Activated T-cell treated with anti-CD3 and anti-CD28 coated beads, Interleukin-2, amount 50 U/mL, for 48 hours (primary cell): ENCODE measurements around the gene AFAP1L1.

ENCODE experiments used
- DNase-seq, 2 experiments: peaks; one replicate each; pipeline ENCODE4 v3.0.0-alpha.2; 2020

The AFAP1L1 gene

DNA sequence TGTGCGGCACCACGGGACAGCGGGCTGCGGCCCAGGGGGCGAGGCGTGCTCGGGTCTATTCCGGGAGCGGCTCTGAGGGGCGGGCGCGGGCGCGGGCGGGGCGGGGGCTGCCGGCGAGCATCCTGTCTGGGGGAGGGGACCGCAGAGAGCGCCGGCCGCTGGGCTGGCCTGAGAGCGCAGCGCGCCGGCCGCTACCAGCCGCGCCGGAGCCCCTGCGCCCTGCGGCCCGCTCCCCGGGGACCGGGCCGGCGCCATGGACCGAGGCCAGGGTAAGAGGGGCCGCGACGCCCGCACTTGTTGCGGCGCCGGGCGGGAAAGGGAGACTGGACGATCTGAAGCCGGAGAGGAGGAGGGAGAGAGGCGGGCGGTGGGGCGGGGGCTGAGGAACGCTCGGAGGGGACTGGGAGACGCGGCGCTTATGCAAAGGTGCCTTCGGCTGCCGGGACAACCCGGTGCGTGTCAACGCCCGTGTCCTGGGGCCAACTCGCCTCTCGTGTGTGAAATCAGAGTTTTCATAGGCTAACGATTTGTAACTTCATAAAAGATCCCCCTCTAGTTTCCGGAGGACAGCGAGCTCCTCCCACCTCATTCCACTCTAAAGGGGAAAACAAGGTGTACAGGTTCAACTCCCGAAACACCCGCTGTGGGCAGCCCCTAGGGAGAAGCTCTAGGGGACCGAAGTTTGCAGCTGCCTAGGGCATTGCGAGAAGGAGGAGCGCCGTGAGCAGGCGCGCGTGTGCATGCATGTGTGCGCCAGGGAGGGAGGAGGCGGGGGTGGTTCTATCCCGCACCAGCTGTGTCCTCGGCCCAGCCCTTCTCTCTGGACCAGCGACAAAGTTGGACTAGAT lies at the start of gene AFAP1L1:
Gene AFAP1L1 (plus strand): TSS at position 144 of the 848 bp plus-strand sequence. CDS start 110 bp downstream, at position 254.
- peak; percentile 44 to 48 for DNase-seq

DNA sequence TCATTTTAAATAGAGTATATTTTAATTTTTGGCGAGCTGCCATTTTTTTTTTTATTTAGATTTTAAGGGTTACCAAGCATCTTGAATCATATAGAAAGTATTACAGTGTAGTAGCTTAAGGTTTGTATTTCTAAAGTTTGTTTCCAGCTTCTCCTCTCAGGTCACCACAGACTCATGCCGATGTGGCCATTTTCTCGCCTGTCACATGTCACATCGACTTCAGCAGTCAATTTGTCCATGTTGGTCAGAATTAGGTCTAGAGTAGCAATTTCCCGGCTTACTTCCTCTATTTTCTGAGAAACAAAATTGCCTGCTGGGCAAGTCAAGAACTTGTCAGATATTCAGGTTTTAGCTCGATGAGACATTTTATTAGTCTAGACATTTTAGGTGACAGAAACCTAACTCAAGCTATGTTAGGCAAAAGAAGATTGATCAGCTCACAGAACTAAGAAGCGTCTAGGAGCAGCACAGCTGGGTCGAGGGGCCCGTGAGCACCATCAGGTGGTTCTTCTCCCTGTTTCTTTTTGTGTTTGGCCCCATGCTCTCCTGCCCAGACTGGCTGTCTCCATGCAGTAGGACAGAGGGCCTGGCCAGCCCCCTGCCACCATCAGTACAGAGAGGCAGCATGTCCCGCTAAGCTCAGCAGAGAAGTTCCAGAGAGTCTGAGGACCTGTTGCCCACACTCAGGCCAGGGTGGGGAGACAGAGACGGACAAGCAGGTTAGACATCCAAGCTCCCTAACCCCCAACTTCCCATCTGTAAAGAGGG lies 48.4 kb upstream of the AFAP1L1 start:
- no peak for DNase-seq

DNA sequence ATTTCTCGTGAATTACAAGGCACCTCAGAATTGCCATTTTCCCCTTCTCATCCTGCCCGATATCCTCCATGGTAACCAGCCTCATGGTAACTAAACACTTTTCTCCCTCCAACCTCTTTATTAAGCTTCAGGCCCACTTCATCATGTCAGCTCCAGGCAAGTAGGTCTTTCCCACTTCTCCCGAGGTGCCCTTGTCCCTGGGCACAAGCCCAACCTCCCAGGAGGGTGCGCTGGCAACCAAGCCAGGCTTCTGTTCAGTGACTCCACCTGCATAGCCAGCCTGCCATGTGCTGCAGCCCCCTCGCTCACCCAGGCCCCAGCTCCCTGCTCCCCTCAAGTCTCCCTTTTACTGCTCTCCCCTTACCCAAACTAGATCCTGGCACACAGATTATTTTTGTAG lies 47.4 kb upstream of the AFAP1L1 start:
- no peak for DNase-seq

DNA sequence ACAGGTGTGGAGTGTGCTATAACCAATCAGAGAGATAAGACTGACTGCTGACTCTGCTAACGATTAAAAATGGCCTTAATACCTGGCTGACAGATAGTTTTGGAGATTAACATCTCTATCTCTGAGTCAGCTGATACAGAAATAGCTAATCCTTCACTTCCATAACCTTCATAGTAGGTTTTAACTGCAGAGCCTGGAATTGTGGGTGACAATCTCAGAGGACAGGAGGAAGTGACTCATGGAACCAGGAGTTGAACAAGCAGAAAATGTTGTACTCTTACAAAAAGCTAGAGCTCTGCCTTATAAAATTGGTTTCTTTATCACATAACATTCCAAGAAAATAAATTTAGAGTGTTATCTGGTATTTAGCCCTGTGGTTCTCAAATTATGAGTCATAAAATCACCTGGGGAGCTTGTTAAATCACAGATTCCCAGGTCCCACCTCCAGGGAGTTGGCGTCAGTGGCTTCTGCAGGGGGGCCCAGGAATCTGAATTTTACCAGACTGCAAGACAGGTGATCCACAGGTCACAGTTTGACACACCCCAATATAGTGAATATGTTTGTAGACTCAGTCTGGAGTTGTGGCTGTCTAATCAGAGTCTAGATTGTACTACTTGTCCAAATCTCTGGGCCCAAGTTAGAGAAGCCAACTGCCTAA lies 44.4 kb upstream of the AFAP1L1 start:
- DNase-seq, result no peak

DNA sequence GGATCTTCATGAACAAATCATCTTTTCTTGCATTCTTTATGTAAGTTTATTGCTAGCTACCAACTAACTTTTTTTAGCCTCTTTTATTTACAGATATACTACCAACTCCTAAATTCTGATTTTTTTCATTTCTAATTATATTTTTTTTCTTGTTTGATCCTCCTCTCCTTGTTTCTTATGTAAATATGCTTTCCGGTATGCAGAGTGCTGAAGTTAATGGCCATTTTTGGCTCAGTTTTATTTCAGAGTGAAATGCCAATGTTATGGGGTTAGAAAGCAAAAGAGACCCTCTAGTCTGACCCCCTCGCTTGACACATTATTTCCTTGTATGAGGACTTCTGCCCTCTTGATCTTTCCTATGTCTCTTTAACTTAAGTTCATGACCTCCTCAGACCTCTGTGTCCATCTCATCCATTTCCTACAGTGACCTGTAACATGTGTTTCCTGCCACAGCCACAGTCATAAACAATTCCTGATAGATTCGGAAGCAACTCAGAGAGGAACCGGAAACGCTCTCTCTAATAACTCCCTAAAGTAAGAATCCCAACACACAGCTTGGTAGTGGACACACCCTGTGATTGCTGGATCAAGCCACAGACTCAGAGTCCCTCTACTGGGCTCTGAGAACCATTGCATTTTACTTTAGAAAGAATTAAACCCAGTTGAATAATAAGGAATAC lies 42.9 kb upstream of the AFAP1L1 start:
- no peak for DNase-seq

DNA sequence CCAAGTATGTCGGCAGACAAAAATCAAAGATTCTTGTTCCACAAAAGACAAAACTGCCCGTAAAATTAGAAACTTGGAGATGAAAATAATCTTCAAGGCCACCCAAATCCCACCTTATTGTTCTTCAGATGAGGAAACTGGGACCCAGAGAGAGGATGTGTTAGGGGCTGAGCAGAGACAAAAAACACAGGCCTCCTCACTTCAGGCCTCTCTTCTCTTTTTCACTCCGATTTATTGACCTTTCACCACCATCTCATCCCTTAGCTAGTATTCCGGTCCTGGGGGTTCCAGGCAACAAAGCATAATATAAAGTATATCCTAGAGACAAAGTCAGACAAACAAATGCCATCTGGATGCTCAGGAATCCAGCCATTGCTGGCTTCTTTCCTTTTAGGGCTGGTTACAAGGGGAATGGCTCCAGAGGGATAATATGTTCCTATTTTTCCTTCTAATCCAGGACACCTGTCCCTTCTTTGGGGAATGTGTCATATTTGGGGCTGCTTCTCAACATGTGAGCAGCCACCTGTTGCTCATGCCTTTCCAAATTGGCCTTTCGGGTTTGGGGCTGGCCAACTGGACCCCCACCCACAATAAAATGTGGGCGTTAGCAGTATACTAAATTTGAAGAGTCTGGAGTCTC lies 42.2 kb upstream of the AFAP1L1 start:
- DNase-seq, result no peak

DNA sequence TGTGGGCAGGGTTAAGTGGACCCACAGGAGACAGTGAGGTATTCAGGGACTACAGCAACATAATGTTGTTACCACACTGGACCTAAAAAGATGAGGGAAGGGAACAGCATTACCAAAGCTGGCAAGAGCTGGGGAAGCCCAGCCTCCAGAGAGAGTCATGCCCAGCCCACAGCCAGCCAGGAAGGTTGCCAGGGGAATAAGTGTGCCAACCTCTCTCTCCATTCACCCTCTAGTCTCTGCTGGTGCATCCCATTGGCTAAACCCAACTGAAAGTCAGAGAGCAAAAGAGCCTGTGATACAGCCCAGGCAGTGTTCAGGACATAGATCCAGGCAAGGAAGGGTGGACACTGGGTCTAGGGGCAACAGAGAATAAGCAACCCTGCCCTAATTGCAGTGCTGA lies 35.8 kb upstream of the AFAP1L1 start:
- no peak for DNase-seq

DNA sequence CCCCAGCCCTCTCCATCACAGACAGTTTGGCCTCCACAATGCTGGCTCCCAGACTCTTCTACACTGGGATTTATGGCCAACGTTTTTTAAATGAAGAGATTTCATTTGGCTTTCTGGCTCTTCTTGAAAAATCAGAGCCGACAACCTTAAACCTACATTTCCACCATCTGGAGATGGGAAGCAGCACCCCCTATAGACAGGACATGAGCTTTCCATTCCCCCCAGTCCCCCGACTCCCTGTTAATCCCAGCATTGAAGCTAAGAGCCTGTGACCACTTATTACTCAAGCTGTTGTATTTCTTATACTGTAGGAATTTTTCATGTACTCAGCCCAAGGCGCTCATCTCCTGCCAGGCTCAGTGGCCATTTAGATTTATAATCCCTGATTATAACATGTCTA lies 34.0 kb upstream of the AFAP1L1 start:
- DNase-seq, result no peak

DNA sequence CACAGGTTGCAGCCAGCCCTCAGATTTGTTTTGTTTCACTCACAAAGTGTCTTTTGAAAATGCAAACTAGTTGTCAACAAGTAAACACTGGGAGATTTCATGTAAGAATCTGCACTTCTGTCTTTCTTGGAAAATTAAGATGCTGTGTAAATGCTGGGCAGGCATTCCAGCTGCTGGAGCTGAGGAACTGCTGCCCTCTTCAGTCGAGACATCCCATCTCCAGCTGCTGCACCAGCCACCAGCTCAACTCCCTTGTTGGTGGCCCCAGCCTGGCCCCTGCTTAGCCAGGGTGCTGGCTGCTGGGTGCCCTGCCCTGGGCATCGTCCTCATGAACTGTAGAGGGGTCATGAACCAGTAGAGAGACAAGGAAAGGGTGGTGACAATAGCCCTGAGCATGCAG lies 33.1 kb upstream of the AFAP1L1 start:
- no peak for DNase-seq

DNA sequence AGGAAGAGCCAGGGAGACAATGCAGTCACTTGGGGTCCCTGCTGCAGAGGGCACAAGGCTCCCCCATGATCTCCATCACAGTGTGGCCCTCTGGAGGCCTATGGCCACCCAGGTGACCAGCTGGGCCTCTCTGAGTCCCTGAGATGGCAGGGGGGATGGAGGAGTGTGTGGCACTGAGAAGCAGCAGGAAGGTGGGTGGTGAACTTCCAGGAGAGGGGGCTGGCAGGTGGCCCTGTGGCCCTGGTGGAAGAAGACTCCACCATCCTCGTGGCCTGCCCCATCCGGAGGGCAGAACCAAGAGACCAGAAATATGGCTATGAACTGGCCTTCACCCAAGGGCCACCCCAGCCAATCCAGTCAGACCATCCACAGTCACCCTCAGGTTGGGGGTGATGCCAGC lies 31.7 kb upstream of the AFAP1L1 start:
- DNase-seq, result no peak

DNA sequence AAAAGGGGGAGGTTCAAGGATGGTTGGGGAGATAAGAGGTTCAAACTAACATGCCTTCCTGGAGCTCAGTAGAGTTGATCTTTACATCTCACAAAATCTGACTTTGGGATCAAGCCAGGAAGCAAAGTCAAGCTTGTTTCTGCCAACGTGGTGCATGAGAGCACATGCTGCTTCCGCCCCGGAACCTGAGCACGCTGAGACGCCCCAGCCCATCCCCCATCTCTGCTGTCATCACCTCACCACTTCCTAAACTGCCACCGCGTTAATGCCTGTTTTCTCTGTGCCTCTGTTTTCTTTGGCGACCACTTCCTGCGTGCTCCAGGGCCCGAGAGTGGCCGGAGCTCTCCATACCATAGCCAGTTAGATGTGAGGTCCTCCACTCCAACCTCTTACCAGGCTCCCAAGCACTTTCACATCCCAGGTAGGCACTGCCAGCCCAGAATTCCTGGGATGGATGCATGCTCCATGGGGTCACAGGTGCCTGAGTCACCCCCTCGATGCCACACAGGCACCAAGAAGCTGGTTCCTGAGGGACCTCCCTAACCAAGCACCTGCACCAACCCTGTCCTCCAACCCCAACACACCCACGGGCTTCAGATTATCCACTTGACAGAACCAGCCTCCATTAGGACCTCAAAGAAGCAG lies 31.2 kb upstream of the AFAP1L1 start:
- DNase-seq, result peak; percentile 81 to 86

DNA sequence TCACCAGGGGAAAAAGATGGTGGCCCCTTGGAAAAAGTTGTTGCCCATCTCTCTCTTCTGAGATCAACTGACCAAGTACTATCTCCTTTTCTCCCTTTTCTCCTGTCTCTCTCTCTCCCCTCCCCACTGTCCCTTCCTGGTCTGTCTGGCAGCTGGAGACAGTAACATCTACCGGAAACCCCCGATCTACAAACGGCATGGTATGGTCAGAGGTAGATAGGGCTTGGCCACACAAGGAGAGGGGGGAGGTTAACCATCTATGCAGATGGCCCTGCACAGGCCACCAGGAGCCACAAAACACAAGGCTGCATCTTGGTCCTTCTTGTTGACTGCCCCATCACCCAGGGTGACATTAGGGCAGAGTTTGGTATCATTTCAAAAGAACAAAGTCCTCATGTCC lies 29.3 kb upstream of the AFAP1L1 start:
- DNase-seq, result no peak

DNA sequence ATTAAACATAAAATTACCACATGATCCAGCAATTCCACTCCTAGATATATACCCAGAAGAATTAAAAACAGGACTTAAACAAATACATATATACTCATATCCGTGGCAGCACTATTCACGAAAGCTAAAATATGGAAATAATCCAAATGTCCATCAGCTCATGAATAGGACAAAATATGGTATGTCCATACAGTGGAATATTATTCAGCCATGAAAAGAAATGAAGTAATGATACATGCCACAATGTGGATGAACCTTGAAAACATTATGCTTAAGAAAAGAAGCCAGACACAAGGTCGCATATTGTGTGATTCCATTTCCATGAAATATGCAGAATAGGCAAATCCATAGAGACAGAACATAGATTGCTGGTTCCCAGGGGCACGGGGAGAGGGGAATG lies 24.8 kb upstream of the AFAP1L1 start:
- no peak for DNase-seq

DNA sequence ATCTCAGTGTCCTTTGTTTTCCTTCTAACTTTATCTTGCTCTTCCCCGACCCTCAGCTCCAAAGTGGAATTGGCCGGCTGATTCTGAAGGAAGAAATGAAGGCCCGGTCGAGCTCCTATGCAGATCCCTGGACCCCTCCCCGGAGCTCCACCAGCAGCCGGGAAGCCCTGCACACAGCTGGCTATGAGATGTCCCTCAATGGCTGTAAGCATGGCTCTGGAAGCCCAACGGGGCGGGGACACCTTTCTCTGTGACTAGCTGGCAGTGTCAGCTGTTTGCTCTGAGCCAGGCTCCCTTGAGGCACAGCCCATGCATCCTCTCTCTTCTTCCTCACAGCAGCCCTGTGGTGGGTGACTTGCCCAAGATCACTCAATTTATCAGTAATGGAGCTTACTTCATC lies 23.9 kb upstream of the AFAP1L1 start:
- no peak for DNase-seq

DNA sequence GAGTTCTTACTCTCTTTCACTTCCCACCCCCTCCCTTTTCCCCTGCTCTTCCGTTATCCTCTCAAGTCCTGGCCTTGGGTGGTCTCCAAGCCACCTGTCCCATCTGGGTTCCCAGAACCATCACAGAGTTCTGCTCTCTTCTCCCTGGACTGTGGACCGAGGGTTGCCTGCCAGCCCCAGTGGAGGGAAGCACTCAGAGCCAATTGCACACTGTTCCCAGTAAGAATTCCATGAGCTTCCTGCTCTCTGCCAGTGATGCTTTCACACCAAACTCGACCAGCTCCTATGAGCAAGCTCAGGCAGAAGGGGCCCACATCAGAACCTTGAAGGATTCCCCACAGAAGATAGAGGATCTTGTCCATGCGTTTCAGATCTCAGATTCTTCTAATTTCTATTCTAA lies 20.1 kb upstream of the AFAP1L1 start:
- DNase-seq, result no peak

DNA sequence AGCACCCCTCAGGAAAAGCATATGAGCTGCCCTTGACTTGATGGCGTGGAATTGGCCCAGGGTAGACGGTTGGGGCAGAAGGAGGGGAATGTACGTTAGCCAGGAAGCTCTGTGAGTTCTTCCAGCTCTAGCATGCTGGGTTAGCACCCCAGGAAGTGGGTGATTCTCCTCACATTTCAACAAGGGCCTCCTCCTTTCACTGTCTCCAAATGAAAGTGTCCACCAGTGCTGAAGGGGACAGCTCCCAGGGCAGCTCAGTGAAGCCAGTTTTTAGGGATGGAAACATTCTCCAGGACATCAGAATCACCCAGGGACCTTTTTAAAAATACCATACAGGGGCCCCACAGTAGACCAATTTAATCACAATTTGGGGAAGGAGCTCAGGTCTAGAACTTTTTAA lies 17.2 kb upstream of the AFAP1L1 start:
- DNase-seq, result no peak

DNA sequence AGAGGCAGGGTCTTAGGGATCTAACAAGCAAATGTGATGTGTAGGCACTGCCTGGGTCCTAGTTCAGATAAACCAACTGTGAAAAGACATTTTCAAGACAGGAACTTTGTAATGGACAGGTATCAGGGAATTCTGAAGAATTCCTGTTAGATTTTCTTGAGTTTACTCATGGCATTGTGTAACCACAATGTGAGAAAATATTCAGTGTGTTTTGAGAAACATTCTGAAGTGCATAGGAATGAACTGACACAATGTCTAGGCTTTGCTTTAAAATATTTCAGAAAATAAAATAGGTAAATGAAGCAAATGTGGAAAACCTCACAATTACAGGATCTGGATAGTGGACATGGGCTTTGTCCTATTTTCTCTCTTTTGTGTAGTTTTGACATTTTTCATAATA lies 15.2 kb upstream of the AFAP1L1 start:
- DNase-seq, result no peak

DNA sequence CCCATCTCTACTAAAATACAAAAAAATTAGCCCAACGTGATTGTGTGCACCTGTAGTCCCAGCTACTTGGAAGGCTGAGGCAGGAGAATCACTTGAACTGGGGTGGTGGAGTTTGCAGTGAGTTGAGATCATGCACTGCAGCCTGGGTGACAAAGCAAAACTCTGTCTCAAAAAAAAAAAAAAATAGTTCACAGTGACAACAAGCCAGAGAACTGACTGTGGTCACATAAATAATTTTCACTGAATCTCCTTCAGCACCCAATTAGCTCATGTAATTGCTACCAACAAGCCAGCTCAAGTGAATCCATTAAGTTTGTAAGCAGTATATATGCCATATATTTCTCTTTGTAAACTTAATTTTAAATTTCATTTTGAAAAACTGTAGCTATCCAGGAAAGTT lies 14.5 kb upstream of the AFAP1L1 start:
- DNase-seq, result no peak

DNA sequence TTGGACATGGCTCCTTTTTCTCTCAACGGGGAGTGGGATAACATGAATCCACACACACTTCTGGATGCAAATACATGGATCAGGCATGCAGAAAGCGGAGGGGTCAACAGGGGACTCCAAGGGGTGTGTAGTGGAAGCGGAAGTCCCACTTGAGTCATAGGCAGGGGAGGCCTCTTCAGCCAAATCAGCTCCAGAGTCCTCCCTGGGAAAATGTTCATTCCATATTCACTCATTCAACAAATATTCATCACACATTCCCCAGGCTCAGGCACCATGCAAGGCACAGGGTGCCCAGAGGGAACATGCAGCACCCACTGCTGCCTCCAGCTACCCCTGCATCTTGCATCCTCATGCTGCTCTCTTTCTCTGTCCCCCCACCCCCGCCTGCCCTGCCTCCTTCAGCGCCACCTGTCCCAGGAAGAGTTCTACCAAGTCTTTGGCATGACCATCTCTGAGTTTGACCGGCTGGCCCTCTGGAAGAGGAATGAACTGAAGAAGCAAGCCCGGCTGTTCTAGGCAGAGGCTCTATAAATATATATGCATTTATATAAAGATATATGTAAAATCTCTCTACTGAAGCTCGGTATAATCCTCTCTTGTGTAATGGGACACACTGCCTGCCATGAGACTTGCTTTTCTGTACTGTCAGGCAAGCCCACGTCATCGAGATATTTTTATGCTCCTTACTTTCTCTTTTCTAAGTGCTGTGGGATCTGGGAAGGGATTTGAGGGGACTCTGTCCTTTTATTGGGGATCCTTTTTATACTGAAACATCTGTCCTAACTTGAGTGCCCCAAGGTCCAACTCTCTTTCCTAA lies 13.6 kb upstream of the AFAP1L1 start:
- DNase-seq, result no peak

DNA sequence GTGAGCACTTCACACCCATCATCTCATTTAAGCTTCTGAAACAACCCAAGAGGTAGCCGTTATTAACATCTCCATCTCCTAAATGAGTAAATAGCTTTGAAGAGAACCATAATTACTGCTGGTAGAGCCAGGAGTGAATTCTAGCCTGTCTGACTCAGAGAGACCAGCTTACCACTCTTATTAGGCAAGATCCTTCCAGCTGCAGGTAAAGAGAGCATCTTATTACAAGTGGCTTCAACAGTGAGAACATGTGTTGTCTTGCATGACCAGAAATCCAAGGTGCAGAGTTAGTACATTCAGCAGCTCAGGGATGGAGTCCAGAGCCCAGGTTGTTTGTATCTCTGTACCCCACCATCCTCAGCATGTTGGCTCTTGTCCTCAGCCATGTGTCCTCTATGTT lies 10.9 kb upstream of the AFAP1L1 start:
- no peak for DNase-seq

DNA sequence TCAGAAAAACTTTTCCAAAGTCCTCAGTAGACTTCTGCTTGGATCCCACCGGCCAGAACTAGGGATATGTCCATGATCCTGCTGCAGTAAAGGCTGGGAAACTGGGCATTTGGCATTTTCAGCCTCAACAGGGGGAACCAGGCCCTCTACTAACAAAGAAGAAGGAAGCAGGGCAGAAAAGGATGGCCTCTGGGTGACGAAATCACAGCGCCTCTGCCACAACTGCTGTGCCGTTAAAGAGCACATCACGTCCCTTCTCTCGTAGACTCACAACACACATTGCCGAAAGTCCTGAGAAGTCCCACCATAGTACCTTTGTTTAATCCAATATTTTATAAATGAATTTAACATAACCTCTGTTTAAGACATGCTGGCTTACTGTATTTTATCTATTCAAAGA lies 10.4 kb upstream of the AFAP1L1 start:
- no peak for DNase-seq
